ENCODE results near the gene SEMA4F.

DNA sequence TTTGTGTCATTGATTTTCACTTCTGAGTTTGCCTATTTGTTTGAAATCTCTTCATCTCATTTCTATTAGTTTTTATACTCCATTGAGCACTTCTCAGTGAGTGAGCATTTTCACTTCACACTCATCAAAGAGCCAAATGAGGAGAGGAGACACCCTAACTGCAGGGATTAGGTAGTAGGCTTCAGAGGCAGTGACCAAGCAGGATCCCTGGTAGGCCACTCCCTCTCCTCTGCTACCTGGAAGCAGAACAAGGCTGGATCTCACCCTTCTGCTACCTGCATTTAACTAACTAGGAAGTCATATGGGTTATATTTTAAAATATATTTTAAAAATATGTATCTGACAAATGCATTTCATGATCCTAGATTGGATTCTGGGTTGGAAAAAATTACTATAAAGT is 52.7 kb downstream of the SEMA4F start:
- TF ChIP-seq, protein P1, sequence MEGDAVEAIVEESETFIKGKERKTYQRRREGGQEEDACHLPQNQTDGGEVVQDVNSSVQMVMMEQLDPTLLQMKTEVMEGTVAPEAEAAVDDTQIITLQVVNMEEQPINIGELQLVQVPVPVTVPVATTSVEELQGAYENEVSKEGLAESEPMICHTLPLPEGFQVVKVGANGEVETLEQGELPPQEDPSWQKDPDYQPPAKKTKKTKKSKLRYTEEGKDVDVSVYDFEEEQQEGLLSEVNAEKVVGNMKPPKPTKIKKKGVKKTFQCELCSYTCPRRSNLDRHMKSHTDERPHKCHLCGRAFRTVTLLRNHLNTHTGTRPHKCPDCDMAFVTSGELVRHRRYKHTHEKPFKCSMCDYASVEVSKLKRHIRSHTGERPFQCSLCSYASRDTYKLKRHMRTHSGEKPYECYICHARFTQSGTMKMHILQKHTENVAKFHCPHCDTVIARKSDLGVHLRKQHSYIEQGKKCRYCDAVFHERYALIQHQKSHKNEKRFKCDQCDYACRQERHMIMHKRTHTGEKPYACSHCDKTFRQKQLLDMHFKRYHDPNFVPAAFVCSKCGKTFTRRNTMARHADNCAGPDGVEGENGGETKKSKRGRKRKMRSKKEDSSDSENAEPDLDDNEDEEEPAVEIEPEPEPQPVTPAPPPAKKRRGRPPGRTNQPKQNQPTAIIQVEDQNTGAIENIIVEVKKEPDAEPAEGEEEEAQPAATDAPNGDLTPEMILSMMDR (IDR thresholded peaks at IDR 0.05): no peak
- no peak for TF ChIP-seq EP300 (IDR thresholded peaks at IDR 0.05)
